Loucy (cell line): ENCODE measurements around the gene TSC2.

Source experiments
- EZH2phosphoT487 ChIP-seq: fragments of 200-600 bp; IDR thresholded peaks from 2 replicates; pipeline ENCODE4 v1.6.1; 2018; ENCODE audit warnings: antibody characterized with exemption, mild to moderate bottlenecking, moderate library complexity, borderline replicate concordance
- TF ChIP-seq, protein P1 (sequence below): fragments of 200-600 bp; sonication (generic); conservative IDR thresholded peaks from 2 replicates; pipeline ENCODE4 v1.5.1; 2014; ENCODE audit warnings: mild to moderate bottlenecking, antibody characterized with exemption, low read length

DNA sequence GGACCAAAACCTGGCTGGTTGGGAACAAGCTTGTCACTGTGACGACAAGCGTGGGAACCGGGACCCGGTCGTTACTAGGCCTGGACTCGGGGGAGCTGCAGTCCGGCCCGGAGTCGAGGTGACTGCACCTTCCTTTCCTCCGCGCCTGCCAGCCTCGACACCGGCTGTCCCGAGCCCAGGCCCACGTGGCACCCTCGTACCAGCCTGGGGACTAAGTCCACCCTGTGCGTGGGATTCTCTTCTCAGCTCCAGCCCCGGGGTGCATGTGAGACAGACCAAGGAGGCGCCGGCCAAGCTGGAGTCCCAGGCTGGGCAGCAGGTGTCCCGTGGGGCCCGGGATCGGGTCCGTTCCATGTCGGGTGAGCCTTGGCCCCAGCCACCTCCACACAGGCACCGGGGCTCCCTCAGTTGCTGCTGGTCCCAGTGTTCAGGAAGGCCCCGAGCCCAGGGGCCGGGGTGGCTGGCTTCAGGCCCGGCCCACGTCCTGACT lies 31.6 kb downstream of the TSC2 start:
- TF ChIP-seq, protein P1, sequence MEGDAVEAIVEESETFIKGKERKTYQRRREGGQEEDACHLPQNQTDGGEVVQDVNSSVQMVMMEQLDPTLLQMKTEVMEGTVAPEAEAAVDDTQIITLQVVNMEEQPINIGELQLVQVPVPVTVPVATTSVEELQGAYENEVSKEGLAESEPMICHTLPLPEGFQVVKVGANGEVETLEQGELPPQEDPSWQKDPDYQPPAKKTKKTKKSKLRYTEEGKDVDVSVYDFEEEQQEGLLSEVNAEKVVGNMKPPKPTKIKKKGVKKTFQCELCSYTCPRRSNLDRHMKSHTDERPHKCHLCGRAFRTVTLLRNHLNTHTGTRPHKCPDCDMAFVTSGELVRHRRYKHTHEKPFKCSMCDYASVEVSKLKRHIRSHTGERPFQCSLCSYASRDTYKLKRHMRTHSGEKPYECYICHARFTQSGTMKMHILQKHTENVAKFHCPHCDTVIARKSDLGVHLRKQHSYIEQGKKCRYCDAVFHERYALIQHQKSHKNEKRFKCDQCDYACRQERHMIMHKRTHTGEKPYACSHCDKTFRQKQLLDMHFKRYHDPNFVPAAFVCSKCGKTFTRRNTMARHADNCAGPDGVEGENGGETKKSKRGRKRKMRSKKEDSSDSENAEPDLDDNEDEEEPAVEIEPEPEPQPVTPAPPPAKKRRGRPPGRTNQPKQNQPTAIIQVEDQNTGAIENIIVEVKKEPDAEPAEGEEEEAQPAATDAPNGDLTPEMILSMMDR, result no peak
- TF ChIP-seq EZH2phosphoT487, result no peak
